ENCODE measurements around the gene NAT8L. TPM values are rescaled to one million over a fixed set of nuclear protein-coding genes. Genes with fewer than 3 reads are reported as not detected.
A peak's percentile ranks its signal among the peaks of the same experiment; 100 is the strongest.

Gene NAT8L
- total and polyA plus RNA-seq, 2 of the 13 experiments (the other 11 are each of a cell fraction or from before 2014, with no cell fraction given) = 2.2 to 3.3 TPM

- TF ChIP-seq ZBTB4 (CRISPR knock-in tag; IDR thresholded peaks at IDR 0.05; ENCODE audit: borderline replicate concordance) (no peak), PHF20 (CRISPR knock-in tag; IDR thresholded peaks at IDR 0.05) (no peak), PTBP1 (IDR thresholded peaks at IDR 0.05; ENCODE audit: low read depth, low read length, poor library complexity, severe bottlenecking) (no peak), KLF12 (CRISPR knock-in tag; IDR thresholded peaks at IDR 0.05; ENCODE audit: borderline replicate concordance) (no peak), ZNF687 (CRISPR knock-in tag; IDR thresholded peaks at IDR 0.05) (peak; percentile 5; the same call in 1 of the 2 replicates), ISX (CRISPR knock-in tag; conservative IDR thresholded peaks at IDR 0.05) (no peak), ZNF609 (CRISPR knock-in tag; IDR thresholded peaks at IDR 0.05; ENCODE audit: borderline replicate concordance) (no peak), EP300 (IDR thresholded peaks at IDR 0.05; ENCODE audit: low read depth in 2 of 2, low read length in 2 of 2) (no peak), EP300 (CRISPR knock-in tag; IDR thresholded peaks at IDR 0.05; ENCODE audit: borderline replicate concordance) (no peak), MEIS2 (CRISPR knock-in tag; IDR thresholded peaks at IDR 0.05) (no peak), ZNF703 (CRISPR knock-in tag; IDR thresholded peaks at IDR 0.05; ENCODE audit: borderline replicate concordance) (no peak)
Observed at GRCh38 chr4:2059046-2059725, at the start of gene NAT8L (continued).
